Pancreas (tissue), 10 donors: ENCODE data around the gene ARL16. TPM values are rescaled to one million over a fixed set of nuclear protein-coding genes. Genes with fewer than 3 reads are reported as not detected.
A peak's percentile ranks its signal among the peaks of the same experiment; 100 is the strongest.

ENCODE experiments used
- ATAC-seq, 4 donors: fragments of 200-7000 bp; cut with Tn5 transposase; one replicate each; pipeline versions ENCODE4 v1.8.0 to v1.9.1; 2020; ENCODE audit warnings: mild to moderate bottlenecking in 4 of 4, moderate library complexity in 4 of 4
- DNase-seq, 6 donors: peaks; one replicate each; pipeline ENCODE4 v3.0.0-alpha.2; 2020
- FAIRE-seq: peaks from 2 replicates; lab custom pipeline; 2012; peaks lifted over from hg19 to GRCh38; lab: Jason Lieb, UNC
- H3K27ac ChIP-seq, 4 donors: fragments of 200-600 bp; sonication (generic); 1 replicate in 3 of 4; 2 replicates in 1 of 4; pipeline versions ENCODE4 v1.5.0 to v1.8.0; 2020
- H3K27me3 ChIP-seq, 4 donors: fragments of 200-600 bp; one replicate each; pipeline ENCODE4 v1.8.0; 2021
- H3K36me3 ChIP-seq, 3 donors: fragments of 200-600 bp; sonication (generic) in 1 of 3; one replicate each; pipeline versions ENCODE4 v1.5.0 to v1.8.0; 2020 to 2021
- H3K4me1 ChIP-seq, 3 donors: fragments of 200-600 bp; one replicate each; pipeline ENCODE4 v1.8.0; 2021
- H3K4me3 ChIP-seq, 4 donors: fragments of 200-600 bp; sonication (generic) in 2 of 4; one replicate each; pipeline versions ENCODE4 v1.5.0 to v1.8.0; 2020 to 2021
- H3K9me3 ChIP-seq, 4 donors: fragments of 200-600 bp; one replicate each; pipeline ENCODE4 v1.8.0; 2021
- WGBS, 2 donors: extraction: QIAGEN DNeasy Blood & Tissue Kit; methylation state at CpG; one replicate each; pipeline ENCODE4 v1.1.7; 2013; 5-methylcytosine and 5-hydroxymethylcytosine counted together
- intact Hi-C, 3 donors: fragments of 100-400 bp; cut with DNase I; formaldehyde crosslinking; loops; one replicate each; pipeline versions ENCODE4 v1.11.1 to v1.14.2; 2022
- polyA plus RNA-seq, 2 donors: library from polyadenylated mRNA; stranded (reverse); fragments of 200-250 nt; gene quantifications; one replicate each; pipeline ENCODE4 v1.2.3, GENCODE V29; 2013
- total RNA-seq, 6 donors: library from RNA; stranded (reverse); fragmentation: NEBNext Ultra II Directional in 4 of 6; extraction: Animal tissue kit (Norgen Biotek cat#: 25700) in 4 of 6; gene quantifications; one replicate each; pipeline versions ENCODE4 v1.2.1 to v1.2.4, GENCODE V29; 2021 to 2023
- TF ChIP-seq, protein P1 (sequence below), 4 donors: fragments of 200-600 bp; sonication (generic) in 3 of 4; IDR thresholded peaks; one replicate each; pipeline versions ENCODE4 v1.5.0 to v1.8.0; 2021; ENCODE audit warnings: antibody characterized with exemption in 4 of 4
- donor health status: healthy with polysubstance abuse.
- donor health status: DM: no; HTN: no; CAD: no; lungs with moderate emphysema.
- donor health status: DM: no; HTN: no; CAD: no.
- donor health status: control.
- donor health status: control.
- donor health status: Bipolar disorder and iron deficiency.
- donor health status: DM: yes; HTN: yes; CAD: no.
- donor health status: DM: no; HTN: no; CAD: no.
- donor health status: DM: no; HTN: no; CAD: no.
- donor health status: DM: yes; HTN: yes; CAD: no.

ARL16 gene, protein sequence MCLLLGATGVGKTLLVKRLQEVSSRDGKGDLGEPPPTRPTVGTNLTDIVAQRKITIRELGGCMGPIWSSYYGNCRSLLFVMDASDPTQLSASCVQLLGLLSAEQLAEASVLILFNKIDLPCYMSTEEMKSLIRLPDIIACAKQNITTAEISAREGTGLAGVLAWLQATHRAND
- total RNA-seq (10 to 100 TPM; 10.5 to 18.3 (median 13.1) TPM), polyA plus RNA-seq (100 to 1,000 TPM; 102 to 119 TPM)

DNA sequence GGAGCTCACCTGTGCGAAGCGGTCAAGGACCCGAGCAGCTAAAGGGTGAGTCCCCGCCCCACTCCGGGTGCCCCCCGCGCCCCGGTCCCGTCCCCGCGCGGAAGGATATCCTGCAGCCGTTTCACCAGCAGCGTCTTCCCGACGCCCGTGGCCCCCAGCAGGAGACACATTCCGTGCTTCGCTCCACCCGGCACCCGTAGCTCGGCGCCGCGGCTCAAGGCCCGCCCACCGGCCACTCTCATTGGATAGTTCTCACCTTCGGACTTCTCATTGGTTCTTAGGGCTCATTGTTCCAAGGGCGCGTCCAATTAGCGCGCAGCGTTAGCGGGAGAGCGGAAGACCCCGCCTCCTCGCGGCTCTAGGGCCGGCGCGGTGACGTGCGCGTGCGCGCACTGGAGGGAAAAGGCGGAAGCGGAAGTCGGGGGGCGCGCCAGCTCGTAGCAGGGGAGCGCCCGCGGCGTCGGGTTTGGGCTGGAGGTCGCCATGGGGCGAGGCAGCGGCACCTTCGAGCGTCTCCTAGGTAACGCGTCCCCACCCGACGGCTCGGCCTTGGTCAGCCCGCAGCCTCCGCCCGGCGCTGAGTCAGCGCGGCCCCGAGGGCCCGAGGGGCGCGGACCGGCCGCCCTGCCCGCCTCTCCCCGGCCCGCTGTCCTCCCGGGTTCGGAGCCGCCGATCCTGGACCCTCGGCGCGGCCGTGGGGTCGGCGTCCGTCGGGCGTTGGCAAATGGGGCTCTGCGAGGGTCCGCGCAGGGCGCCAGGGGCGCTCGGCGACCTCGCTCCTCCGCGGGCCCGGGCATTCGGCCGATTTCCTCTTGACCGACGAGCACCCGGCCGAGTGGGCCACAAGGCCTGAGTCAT, at the start of gene ARL16, which contains the start of gene HGS:
TSS of gene ARL16 (minus strand) at position 214 of the 858 bp plus-strand sequence. CDS start at position 170, 44 bp downstream.
TSS of gene HGS (plus strand) at position 428 of the 858 bp plus-strand sequence. CDS start at position 484, 56 bp downstream.
- intact Hi-C loops = no loop called here
- TF ChIP-seq, protein P1, sequence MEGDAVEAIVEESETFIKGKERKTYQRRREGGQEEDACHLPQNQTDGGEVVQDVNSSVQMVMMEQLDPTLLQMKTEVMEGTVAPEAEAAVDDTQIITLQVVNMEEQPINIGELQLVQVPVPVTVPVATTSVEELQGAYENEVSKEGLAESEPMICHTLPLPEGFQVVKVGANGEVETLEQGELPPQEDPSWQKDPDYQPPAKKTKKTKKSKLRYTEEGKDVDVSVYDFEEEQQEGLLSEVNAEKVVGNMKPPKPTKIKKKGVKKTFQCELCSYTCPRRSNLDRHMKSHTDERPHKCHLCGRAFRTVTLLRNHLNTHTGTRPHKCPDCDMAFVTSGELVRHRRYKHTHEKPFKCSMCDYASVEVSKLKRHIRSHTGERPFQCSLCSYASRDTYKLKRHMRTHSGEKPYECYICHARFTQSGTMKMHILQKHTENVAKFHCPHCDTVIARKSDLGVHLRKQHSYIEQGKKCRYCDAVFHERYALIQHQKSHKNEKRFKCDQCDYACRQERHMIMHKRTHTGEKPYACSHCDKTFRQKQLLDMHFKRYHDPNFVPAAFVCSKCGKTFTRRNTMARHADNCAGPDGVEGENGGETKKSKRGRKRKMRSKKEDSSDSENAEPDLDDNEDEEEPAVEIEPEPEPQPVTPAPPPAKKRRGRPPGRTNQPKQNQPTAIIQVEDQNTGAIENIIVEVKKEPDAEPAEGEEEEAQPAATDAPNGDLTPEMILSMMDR (IDR thresholded peaks at IDR 0.05) = no peak
- peaks cover 10 to 19% (median 13%) of the 10 kb centered on the region in 3 donors for H3K4me1 ChIP-seq
- FAIRE-seq = peak; percentile 64
- H3K27ac ChIP-seq = peak within 1 kb of the TSS; percentile 56 to 76 (median 68)
- 1% methylated on average over 81 to 112 of the region's 112 CpGs for WGBS, 2 donors
- H3K27me3 ChIP-seq = no peaks in the 10 kb centered on the region
- peaks cover 0 to 23% (median 15%) of the 10 kb centered on the region in 3 donors for H3K36me3 ChIP-seq
- ATAC-seq = peak; percentile 97 to 98 (median 98)
- peak within 1 kb of the TSS; percentile 81 to 99 (median 97) for H3K4me3 ChIP-seq
- no peaks in the 10 kb centered on the region for H3K9me3 ChIP-seq
- peak; percentile 95 to 99 (median 98) for DNase-seq

DNA sequence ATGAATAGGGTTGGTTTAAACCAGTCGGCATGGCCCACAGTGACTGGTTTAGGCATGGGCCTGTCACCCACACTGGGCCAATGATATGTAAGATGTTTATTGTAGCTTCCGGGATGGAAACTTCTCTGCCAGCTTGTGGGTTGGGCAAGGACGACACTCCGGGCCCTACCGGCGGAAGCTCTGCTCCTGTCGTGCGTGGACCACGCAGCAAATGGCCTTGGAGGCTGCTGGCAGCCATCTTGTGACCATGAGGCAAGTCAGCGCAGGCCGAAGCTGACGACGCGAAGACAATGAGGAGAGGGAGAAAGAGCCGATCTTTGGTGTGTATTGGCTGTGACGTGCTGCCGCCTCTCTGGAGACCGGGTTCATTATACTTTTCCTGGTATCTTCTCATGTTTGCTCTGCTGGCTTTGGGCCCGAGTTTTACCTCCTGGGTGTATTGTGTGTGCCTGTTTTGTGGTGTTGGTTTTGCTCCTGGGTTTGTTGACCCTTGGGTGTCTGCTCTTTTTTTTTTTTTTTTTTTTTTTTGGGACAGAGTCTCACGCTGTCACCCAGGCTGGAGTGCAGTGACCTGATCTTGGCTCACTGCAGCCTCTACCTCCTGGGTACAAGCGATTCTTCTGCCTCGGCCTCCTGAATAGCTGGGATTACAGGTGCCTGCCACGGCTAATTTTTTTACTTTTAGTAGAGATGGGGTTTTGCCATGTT, 43.9 kb upstream of the ARL16 start:
- TF ChIP-seq, protein P1 (IDR thresholded peaks at IDR 0.05) = no peak
- ATAC-seq (peak; percentile 25 to 59 (median 46)), FAIRE-seq (no peak), DNase-seq (peak; percentile 63 to 71 (median 70))
- Histone ChIP-seq H3K4me1 (peaks cover 13 to 24% (median 15%) of the 10 kb centered on the region in 3 donors), H3K4me3 (no peak overlapping the region), H3K36me3 (no peaks in the 10 kb centered on the region), H3K27ac (peak overlapping the region in 3 of 4 donors; percentile 27 to 52 (median 35)), H3K9me3 (no peaks in the 10 kb centered on the region), H3K27me3 (no peaks in the 10 kb centered on the region)
- 33 to 35% methylated on average over 22 to 23 of the region's 23 CpGs for WGBS, 2 donors
- intact Hi-C loops = no loop called here

DNA sequence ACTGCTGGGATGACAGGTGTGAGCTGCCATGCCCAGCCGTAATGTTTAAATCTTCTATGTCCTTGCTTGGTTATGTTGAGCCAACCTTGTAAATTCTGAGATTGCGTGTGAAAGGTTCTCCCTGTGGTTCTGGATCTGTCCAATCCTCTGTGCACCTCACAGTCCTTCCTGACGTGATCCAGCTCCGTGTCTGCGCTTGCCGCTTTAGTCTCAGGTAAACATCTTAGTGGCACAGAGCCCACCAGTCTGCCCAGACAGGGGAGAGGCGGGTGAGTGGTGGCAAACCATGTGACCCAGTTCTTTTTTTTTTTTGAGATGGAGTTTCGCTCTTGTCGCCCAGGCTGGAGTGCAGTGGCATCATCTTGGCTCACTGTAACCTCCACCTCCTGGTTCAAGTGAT, 42.4 kb upstream of the ARL16 start:
- peak in 4 of 6 donors; percentile 69 to 75 (median 73) for DNase-seq
- Histone ChIP-seq H3K36me3 (no peaks in the 10 kb centered on the region), H3K27me3 (no peaks in the 10 kb centered on the region), H3K4me3 (no peak overlapping the region), H3K27ac (no peak overlapping the region), H3K4me1 (peaks cover 15 to 26% (median 21%) of the 10 kb centered on the region in 3 donors), H3K9me3 (no peaks in the 10 kb centered on the region)
- intact Hi-C loops = no loop called here
- ATAC-seq = peak; percentile 21 to 34 (median 28)
- FAIRE-seq = no peak
- WGBS, 2 donors = 25 to 28% methylated on average over 9 of the region's 9 CpGs
- TF ChIP-seq, protein P1 (IDR thresholded peaks at IDR 0.05) = no peak

DNA sequence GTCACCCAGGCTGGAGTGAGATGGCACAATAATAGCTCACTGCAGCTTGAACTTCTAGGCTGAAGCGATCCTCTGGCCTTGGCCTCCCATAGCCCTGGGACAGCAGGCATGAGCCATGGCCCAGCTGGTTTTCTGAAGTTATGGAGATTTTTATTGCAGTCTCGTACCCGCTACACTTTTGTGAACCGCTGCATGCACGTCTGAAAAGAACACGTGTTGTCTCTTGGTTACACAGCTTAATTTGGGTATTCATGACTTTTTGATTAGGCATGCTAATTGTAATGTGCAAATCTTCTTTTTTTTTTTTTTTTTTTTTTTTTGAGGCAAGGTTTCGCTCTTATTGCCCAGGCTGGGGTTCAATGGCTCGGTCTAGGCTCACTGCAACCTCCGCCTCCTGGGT, 41.8 kb upstream of the ARL16 start:
- WGBS, 2 donors = 76 to 93% methylated on average over 9 of the region's 9 CpGs
- no peak overlapping the region for H3K4me3 ChIP-seq
- TF ChIP-seq, protein P1 (IDR thresholded peaks at IDR 0.05) = no peak
- DNase-seq (no peak), FAIRE-seq (no peak), ATAC-seq (no peak)
- no peak overlapping the region for H3K27ac ChIP-seq
- H3K27me3 ChIP-seq = no peaks in the 10 kb centered on the region
- H3K36me3 ChIP-seq = no peaks in the 10 kb centered on the region
- H3K4me1 ChIP-seq = peaks cover 15 to 26% (median 21%) of the 10 kb centered on the region in 3 donors
- intact Hi-C loops = no loop called here
- no peaks in the 10 kb centered on the region for H3K9me3 ChIP-seq
